ENCODE results near the gene FOXP3.

DNA sequence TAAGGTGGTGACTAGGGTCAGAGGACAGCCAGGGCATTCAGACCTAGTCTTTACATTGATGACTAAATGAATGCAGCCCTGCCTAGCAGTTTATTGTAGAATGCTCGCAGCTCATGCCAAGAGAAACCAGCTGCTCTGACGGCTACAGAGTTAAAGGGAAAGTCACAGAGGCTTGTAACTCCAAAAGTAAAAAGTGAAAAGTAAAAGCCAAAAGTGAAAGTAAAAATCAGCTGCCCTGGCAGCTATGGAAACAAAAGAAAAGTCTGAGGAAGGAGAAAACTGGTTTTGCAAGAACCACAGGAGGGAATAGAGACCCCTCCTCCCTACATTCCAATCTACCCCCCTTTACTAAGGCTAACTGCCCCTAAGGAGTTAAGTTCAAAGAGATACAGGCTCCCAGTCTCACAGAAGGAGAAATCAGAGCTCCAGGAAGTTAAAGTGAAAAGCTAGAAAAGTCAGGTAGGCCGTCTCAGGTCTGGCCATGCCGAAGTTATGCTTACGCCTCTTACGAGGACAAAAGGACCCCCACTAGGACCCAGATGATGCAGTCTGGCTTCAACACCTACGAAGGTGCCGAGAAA lies 45.0 kb upstream of the FOXP3 start:
- TF ChIP-seq POLR2A (IDR thresholded peaks at IDR 0.05; ENCODE audit: low read length) (no peak), GATA1 (IDR thresholded peaks at IDR 0.05; ENCODE audit: low read depth, low read length) (no peak)
